Stimulated activated naive B cell treated with anti-CD40 and anti-IgM and Interleukin-4, amounts not matched to agents 10 μg/mL and 1 μg/mL and 100 μg/mL, for 72 hours (primary cell): ENCODE measurements around the gene FGD5.

Source experiments
- ATAC-seq, 2 donors: fragments of 150-1000 bp; cut with Tn5 transposase; replicated peaks; 2 replicates each; pipeline ENCODE4 v1.10.0; 2021; ENCODE audit warnings: moderate library complexity in 1 of 2
- DNase-seq: peaks from one replicate; pipeline ENCODE4 v3.0.0; 2021
- H3K27ac Mint-ChIP-seq: one replicate; pipeline ENCODE4 v1.8.0; 2022; ENCODE audit warnings: mild to moderate bottlenecking, mixed read lengths
- H3K27me3 Mint-ChIP-seq, 2 donors: one replicate each; pipeline ENCODE4 v1.8.0; 2022; ENCODE audit warnings: mixed read lengths in 2 of 2
- H3K36me3 Mint-ChIP-seq, 2 donors: one replicate each; pipeline ENCODE4 v1.8.0; 2022; ENCODE audit warnings: mixed read lengths in 2 of 2, mild to moderate bottlenecking in 1 of 2
- H3K4me1 Mint-ChIP-seq, 2 donors: one replicate each; pipeline ENCODE4 v1.8.0; 2022; ENCODE audit warnings: mixed read lengths in 2 of 2, mild to moderate bottlenecking in 1 of 2
- H3K4me3 Mint-ChIP-seq, 2 donors: one replicate each; pipeline ENCODE4 v1.8.0; 2022; ENCODE audit warnings: mild to moderate bottlenecking in 2 of 2, mixed read lengths in 2 of 2, moderate library complexity in 1 of 2
- H3K9me3 Mint-ChIP-seq, 2 donors: one replicate each; pipeline ENCODE4 v1.8.0; 2022; ENCODE audit warnings: mixed read lengths in 2 of 2, mild to moderate bottlenecking in 1 of 2

Gene FGD5

GRCh38 chr3:14946739-14947099 lies 128.0 kb downstream of the FGD5 start:
- Mint-ChIP-seq H3K4me3 (peak overlapping the region; percentile 93 to 94), H3K27me3 (no peaks in the 10 kb centered on the region), H3K36me3 (peaks cover 10 to 13% of the 10 kb centered on the region in 2 donors), H3K4me1 (peaks cover 19 to 41% of the 10 kb centered on the region in 2 donors), H3K27ac (peak overlapping the region; percentile 98), H3K9me3 (no peaks in the 10 kb centered on the region)
- DNase-seq, result no peak
- no peak for ATAC-seq

GRCh38 chr3:14947100-14947885 lies 128.5 kb downstream of the FGD5 start, which contains the start of gene NR2C2:
Gene NR2C2, plus strand, starts transcription at chr3:14947583. Its CDS starts 56,332 bp downstream, at chr3:15003915.
- peak; percentile 70 to 72 for ATAC-seq
- peaks cover 21 to 42% of the 10 kb centered on the region in 2 donors for H3K4me1 Mint-ChIP-seq
- peaks cover 10 to 13% of the 10 kb centered on the region in 2 donors for H3K36me3 Mint-ChIP-seq
- peak; percentile 86 for DNase-seq
- H3K27me3 Mint-ChIP-seq, result no peaks in the 10 kb centered on the region
- no peaks in the 10 kb centered on the region for H3K9me3 Mint-ChIP-seq
- peak within 1 kb of the TSS; percentile 100 for H3K27ac Mint-ChIP-seq
- peak within 1 kb of the TSS; percentile 94 for H3K4me3 Mint-ChIP-seq

GRCh38 chr3:14947886-14948608 lies 129.3 kb downstream of the FGD5 start:
- peaks cover 24 to 48% of the 10 kb centered on the region in 2 donors for H3K4me1 Mint-ChIP-seq
- ATAC-seq (peak; percentile 89 to 91), DNase-seq (peak; percentile 94)
- H3K9me3 Mint-ChIP-seq, result no peaks in the 10 kb centered on the region
- peak overlapping the region; percentile 100 for H3K27ac Mint-ChIP-seq
- peaks cover 13 to 15% of the 10 kb centered on the region in 2 donors for H3K36me3 Mint-ChIP-seq
- no peaks in the 10 kb centered on the region for H3K27me3 Mint-ChIP-seq
- H3K4me3 Mint-ChIP-seq, result peak overlapping the region; percentile 94

GRCh38 chr3:14948609-14949038 lies 129.9 kb downstream of the FGD5 start:
- peaks cover 21 to 46% of the 10 kb centered on the region in 2 donors for H3K4me1 Mint-ChIP-seq
- DNase-seq, result no peak

GRCh38 chr3:14949126-14949525 lies 130.4 kb downstream of the FGD5 start:
- Mint-ChIP-seq H3K27ac (peak overlapping the region; percentile 100), H3K4me3 (peak overlapping the region; percentile 94), H3K27me3 (no peaks in the 10 kb centered on the region), H3K4me1 (peaks cover 21 to 46% of the 10 kb centered on the region in 2 donors), H3K9me3 (no peaks in the 10 kb centered on the region), H3K36me3 (peaks cover 13 to 15% of the 10 kb centered on the region in 2 donors)
- ATAC-seq, result no peak
- no peak for DNase-seq

More at GRCh38 chr3:14948609-14949038, 129.9 kb downstream of the FGD5 start:
- H3K4me3 Mint-ChIP-seq, result peak overlapping the region; percentile 94
- no peaks in the 10 kb centered on the region for H3K9me3 Mint-ChIP-seq
- H3K36me3 Mint-ChIP-seq, result peaks cover 13 to 15% of the 10 kb centered on the region in 2 donors
- peak in 1 of 2 donors; percentile 1 for ATAC-seq
- H3K27ac Mint-ChIP-seq, result peak overlapping the region; percentile 100
- no peaks in the 10 kb centered on the region for H3K27me3 Mint-ChIP-seq

- ATAC-seq (no peak), DNase-seq (no peak)
- H3K27ac Mint-ChIP-seq, result no peak overlapping the region
- peaks cover 22 to 49% of the 10 kb centered on the region in 2 donors for H3K4me1 Mint-ChIP-seq
- H3K27me3 Mint-ChIP-seq, result no peaks in the 10 kb centered on the region
- no peaks in the 10 kb centered on the region for H3K9me3 Mint-ChIP-seq
- H3K36me3 Mint-ChIP-seq, result peaks cover 13% of the 10 kb centered on the region in 2 donors
- no peak overlapping the region for H3K4me3 Mint-ChIP-seq
Measured at GRCh38 chr3:14950274-14950673, 131.5 kb downstream of the FGD5 start.

GRCh38 chr3:14957153-14957552 lies 138.4 kb downstream of the FGD5 start:
- H3K4me1 Mint-ChIP-seq, result peaks cover 26 to 47% of the 10 kb centered on the region in 2 donors
- H3K27ac Mint-ChIP-seq, result no peak overlapping the region

GRCh38 chr3:14957925-14958324 lies 139.2 kb downstream of the FGD5 start:
- no peaks in the 10 kb centered on the region for H3K9me3 Mint-ChIP-seq
- H3K27me3 Mint-ChIP-seq, result no peaks in the 10 kb centered on the region
- DNase-seq, result no peak
- ATAC-seq, result peak; percentile 51 to 60
- peaks cover 21 to 39% of the 10 kb centered on the region in 2 donors for H3K4me1 Mint-ChIP-seq
- peak overlapping the region; percentile 1 for H3K27ac Mint-ChIP-seq
- H3K36me3 Mint-ChIP-seq, result peaks cover 3 to 9% of the 10 kb centered on the region in 2 donors
- peak overlapping the region; percentile 1 to 6 for H3K4me3 Mint-ChIP-seq

More at GRCh38 chr3:14957153-14957552, 138.4 kb downstream of the FGD5 start:
- Mint-ChIP-seq H3K9me3 (no peaks in the 10 kb centered on the region), H3K4me3 (no peak overlapping the region), H3K36me3 (peaks cover 4 to 5% of the 10 kb centered on the region in 2 donors), H3K27me3 (no peaks in the 10 kb centered on the region)
- DNase-seq (no peak), ATAC-seq (no peak)

GRCh38 chr3:14959359-14959943 lies 140.7 kb downstream of the FGD5 start:
- H3K27ac Mint-ChIP-seq, result peak overlapping the region; percentile 89
- DNase-seq, result no peak
- H3K4me1 Mint-ChIP-seq, result peaks cover 21 to 36% of the 10 kb centered on the region in 2 donors

GRCh38 chr3:14962762-14963161 lies 144.0 kb downstream of the FGD5 start:
- Mint-ChIP-seq H3K4me1 (peaks cover 11 to 16% of the 10 kb centered on the region in 2 donors), H3K9me3 (no peaks in the 10 kb centered on the region), H3K27ac (no peak overlapping the region), H3K36me3 (peaks cover 13 to 22% of the 10 kb centered on the region in 2 donors), H3K27me3 (no peaks in the 10 kb centered on the region), H3K4me3 (no peak overlapping the region)
- DNase-seq (no peak), ATAC-seq (no peak)

More at GRCh38 chr3:14959359-14959943, 140.7 kb downstream of the FGD5 start:
- no peaks in the 10 kb centered on the region for H3K9me3 Mint-ChIP-seq
- ATAC-seq, result peak; percentile 29 to 33
- H3K4me3 Mint-ChIP-seq, result peak overlapping the region; percentile 76 to 82
- peaks cover 3 to 10% of the 10 kb centered on the region in 2 donors for H3K36me3 Mint-ChIP-seq
- H3K27me3 Mint-ChIP-seq, result no peaks in the 10 kb centered on the region

- Mint-ChIP-seq H3K27me3 (no peaks in the 10 kb centered on the region), H3K9me3 (no peaks in the 10 kb centered on the region), H3K4me1 (no peaks in the 10 kb centered on the region), H3K27ac (no peak overlapping the region), H3K4me3 (no peak overlapping the region), H3K36me3 (peaks cover 18 to 21% of the 10 kb centered on the region in 2 donors)
- no peak for DNase-seq
- ATAC-seq, result no peak
Measured at GRCh38 chr3:14967285-14967684, 148.5 kb downstream of the FGD5 start.

- H3K27ac Mint-ChIP-seq, result no peak overlapping the region
- peaks cover 27 to 32% of the 10 kb centered on the region in 2 donors for H3K36me3 Mint-ChIP-seq
- no peaks in the 10 kb centered on the region for H3K27me3 Mint-ChIP-seq
- DNase-seq (no peak), ATAC-seq (no peak)
- H3K9me3 Mint-ChIP-seq, result no peaks in the 10 kb centered on the region
- peaks cover 4 to 10% of the 10 kb centered on the region in 2 donors for H3K4me1 Mint-ChIP-seq
- no peak overlapping the region for H3K4me3 Mint-ChIP-seq
Measured at GRCh38 chr3:14969671-14970070, 150.9 kb downstream of the FGD5 start.

- DNase-seq (no peak), ATAC-seq (no peak)
- Mint-ChIP-seq H3K36me3 (peaks cover 23 to 32% of the 10 kb centered on the region in 2 donors), H3K4me1 (peaks cover 21 to 56% of the 10 kb centered on the region in 2 donors), H3K27ac (peak overlapping the region; percentile 33), H3K4me3 (no peak overlapping the region), H3K27me3 (no peaks in the 10 kb centered on the region), H3K9me3 (no peaks in the 10 kb centered on the region)
Measured at GRCh38 chr3:14976317-14976716, 157.6 kb downstream of the FGD5 start.

GRCh38 chr3:14980689-14981088 lies 161.9 kb downstream of the FGD5 start:
- ATAC-seq (peak; percentile 100), DNase-seq (no peak)
- Mint-ChIP-seq H3K27ac (peak overlapping the region; percentile 9), H3K9me3 (peaks cover 0 to 4% of the 10 kb centered on the region in 2 donors), H3K27me3 (no peaks in the 10 kb centered on the region), H3K36me3 (peaks cover 8 to 22% of the 10 kb centered on the region in 2 donors), H3K4me1 (peaks cover 14 to 38% of the 10 kb centered on the region in 2 donors), H3K4me3 (no peak overlapping the region)
